Activated T-helper 1 cell treated with anti-CD3 and anti-CD28 coated beads, Interleukin-12 subunit alpha, Interleukin-12 subunit beta, Interleukin-2, Interleukin-4 antibody, amounts not matched to agents 30 ng/mL and 10 ng/mL and 1 ng/mL, durations not matched to agents 14 hours and 24 hours and 36 hours (primary cell): Measurements from ENCODE around the gene ZNF786. TPM values are rescaled to one million over a fixed set of nuclear protein-coding genes. Genes with fewer than 3 reads are reported as not detected.
"Not testable (repeated sequence)": the region's sequence is repeated elsewhere in the genome, so short reads cannot be mapped to it uniquely, and the experiment has no call there.

ENCODE experiments used
- DNase-seq: peaks from one replicate; pipeline ENCODE4 v3.0.0; 2021; ENCODE audit warnings: low spot score
- H3K27ac Mint-ChIP-seq: one replicate; pipeline ENCODE4 v1.8.0; 2021; ENCODE audit warnings: mild to moderate bottlenecking, mixed read lengths
- H3K27me3 Mint-ChIP-seq: one replicate; pipeline ENCODE4 v1.8.0; 2022; ENCODE audit warnings: mild to moderate bottlenecking, moderate library complexity, mixed read lengths; ENCODE audit not compliant: insufficient read depth
- H3K36me3 Mint-ChIP-seq: one replicate; pipeline ENCODE4 v1.8.0; 2021; ENCODE audit warnings: low read depth, mixed read lengths
- H3K4me1 Mint-ChIP-seq: one replicate; pipeline ENCODE4 v1.8.0; 2021; ENCODE audit warnings: low read depth, mixed read lengths
- H3K4me3 Mint-ChIP-seq: one replicate; pipeline ENCODE4 v1.8.0; 2021; ENCODE audit warnings: mild to moderate bottlenecking, moderate library complexity, mixed read lengths
- H3K9me3 Mint-ChIP-seq: one replicate; pipeline ENCODE4 v1.8.0; 2021; ENCODE audit warnings: mixed read lengths
- intact Hi-C: fragments of 100-400 bp; cut with micrococcal nuclease; formaldehyde crosslinking; loops from one replicate; pipeline ENCODE4 v1.15.1; 2024
- total RNA-seq: library from RNA; stranded (reverse); gene quantifications from 2 replicates; pipeline ENCODE4 v1.2.3, GENCODE V29; 2022

Gene ZNF786
- total RNA-seq, 1 donor from 2014 or later: 9.9 TPM

- no peaks in the 10 kb centered on the region for H3K36me3 Mint-ChIP-seq
- DNase-seq: no peak
- no peaks in the 10 kb centered on the region for H3K4me1 Mint-ChIP-seq
- H3K27me3 Mint-ChIP-seq: no peaks in the 10 kb centered on the region
- H3K27ac Mint-ChIP-seq: no peak overlapping the region
- intact Hi-C loops: no loop called here
- no peaks in the 10 kb centered on the region for H3K9me3 Mint-ChIP-seq
- no peak overlapping the region for H3K4me3 Mint-ChIP-seq
Observed at GRCh38 chr7:149046416-149046815, 44.1 kb downstream of the ZNF786 start.

GRCh38 chr7:149043936-149044335 is 46.6 kb downstream of the ZNF786 start:
- intact Hi-C loops: no loop called here
- H3K9me3 Mint-ChIP-seq: no peaks in the 10 kb centered on the region
- H3K27me3 Mint-ChIP-seq: no peaks in the 10 kb centered on the region
- H3K4me3 Mint-ChIP-seq: no peak overlapping the region
- H3K4me1 Mint-ChIP-seq: no peaks in the 10 kb centered on the region
- no peaks in the 10 kb centered on the region for H3K36me3 Mint-ChIP-seq
- no peak for DNase-seq
- H3K27ac Mint-ChIP-seq: no peak overlapping the region

GRCh38 chr7:149041350-149041749 is 49.2 kb downstream of the ZNF786 start:
- Mint-ChIP-seq H3K27ac (no peak overlapping the region), H3K4me1 (no peaks in the 10 kb centered on the region), H3K36me3 (no peaks in the 10 kb centered on the region), H3K9me3 (peaks cover 14% of the 10 kb centered on the region), H3K27me3 (no peaks in the 10 kb centered on the region), H3K4me3 (no peak overlapping the region)
- DNase-seq: no peak
- intact Hi-C loops: no loop called here

DNA sequence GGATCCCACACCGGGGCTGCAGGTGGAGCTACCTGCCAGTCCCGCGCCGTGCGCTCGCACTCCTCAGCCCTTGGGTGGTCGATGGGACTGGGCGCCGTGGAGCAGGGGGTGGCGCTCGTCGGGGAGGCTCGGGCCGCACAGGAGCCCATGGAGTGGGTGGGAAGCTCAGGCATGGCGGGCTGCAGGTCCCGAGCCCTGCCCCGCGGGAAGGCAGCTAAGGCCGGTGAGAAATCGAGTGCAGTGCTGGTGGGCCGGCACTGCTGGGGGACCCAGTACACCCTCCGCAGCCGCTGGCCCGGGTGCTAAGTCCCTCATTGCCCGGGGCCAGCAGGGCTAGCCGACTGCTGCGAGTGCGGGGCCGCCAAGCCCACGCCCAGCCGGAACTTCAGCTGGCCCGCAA is 51.9 kb downstream of the ZNF786 start:
- peaks cover 19% of the 10 kb centered on the region for H3K9me3 Mint-ChIP-seq
- intact Hi-C loops, H3K4me1 Mint-ChIP-seq, H3K4me3 Mint-ChIP-seq, H3K36me3 Mint-ChIP-seq, DNase-seq, H3K27me3 Mint-ChIP-seq, H3K27ac Mint-ChIP-seq: not testable (repeated sequence)

DNA sequence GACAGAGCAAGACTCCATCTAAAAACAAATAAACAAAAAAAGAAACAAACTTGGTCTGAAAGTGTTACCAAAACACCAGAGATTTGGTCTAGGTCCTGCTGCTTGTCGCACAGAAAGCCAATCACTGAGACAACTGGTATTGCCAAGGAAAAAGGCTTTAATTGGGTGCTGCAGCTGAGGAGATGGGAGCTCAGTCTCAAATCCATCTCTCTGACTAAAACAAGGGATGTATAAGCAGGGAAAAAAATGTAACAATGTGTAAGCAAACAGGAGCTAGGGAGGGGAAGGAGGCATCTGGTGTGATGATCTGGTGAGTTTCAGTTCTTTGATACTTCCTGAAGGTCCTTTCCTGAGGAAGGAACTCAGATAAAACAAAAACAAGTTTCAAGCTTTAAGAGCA is 53.8 kb downstream of the ZNF786 start:
- intact Hi-C loops: no loop called here
- Mint-ChIP-seq H3K4me1 (no peaks in the 10 kb centered on the region), H3K27ac (no peak overlapping the region), H3K4me3 (no peak overlapping the region), H3K27me3 (no peaks in the 10 kb centered on the region), H3K9me3 (peaks cover 19% of the 10 kb centered on the region), H3K36me3 (no peaks in the 10 kb centered on the region)
- DNase-seq: no peak

GRCh38 chr7:149031353-149031910 is 59.1 kb downstream of the ZNF786 start:
- Mint-ChIP-seq H3K36me3 (peaks cover 5% of the 10 kb centered on the region), H3K9me3 (peaks cover 5% of the 10 kb centered on the region), H3K4me3 (no peak overlapping the region), H3K27me3 (peaks cover 2% of the 10 kb centered on the region), H3K4me1 (peaks cover 19% of the 10 kb centered on the region), H3K27ac (no peak overlapping the region)
- intact Hi-C loops: no loop called here
- DNase-seq: no peak

DNA sequence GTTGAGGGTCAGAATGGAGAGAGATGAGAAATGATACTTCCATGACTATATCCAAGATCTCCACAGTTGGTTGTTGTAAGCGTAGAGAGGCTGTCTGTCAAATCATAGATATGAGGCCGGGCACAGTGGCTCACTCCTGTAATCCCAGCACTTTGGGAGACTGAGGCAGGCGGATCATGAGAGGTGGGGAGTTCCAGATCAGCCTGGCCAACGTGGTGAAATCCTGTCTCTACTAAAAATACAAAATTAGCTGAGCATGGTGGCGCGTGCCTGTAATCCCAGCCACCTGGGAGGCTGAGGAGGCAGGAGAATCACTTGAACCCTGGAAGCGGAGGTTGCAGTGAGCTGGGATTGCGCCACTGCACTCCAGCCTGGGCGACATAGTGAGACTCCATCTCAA is 60.1 kb downstream of the ZNF786 start:
- H3K9me3 Mint-ChIP-seq, H3K36me3 Mint-ChIP-seq, DNase-seq, H3K27me3 Mint-ChIP-seq, H3K27ac Mint-ChIP-seq, intact Hi-C loops: not testable (repeated sequence)
- Mint-ChIP-seq H3K4me1 (peaks cover 29% of the 10 kb centered on the region), H3K4me3 (peak overlapping the region; percentile 15)

- Mint-ChIP-seq H3K27ac (peak within 1 kb of the TSS; percentile 93), H3K27me3 (peaks cover 2% of the 10 kb centered on the region), H3K36me3 (peaks cover 10% of the 10 kb centered on the region), H3K4me3 (peak within 1 kb of the TSS; percentile 98), H3K4me1 (peaks cover 34% of the 10 kb centered on the region), H3K9me3 (no peaks in the 10 kb centered on the region)
- intact Hi-C loops: loop anchor here (1.0 to 10.0 kb wide), 13 partner anchors 23 to 1294 kb away; partner anchors contain the start of genes ACTR3C, CUL1, EZH2 and LRRC61
- DNase-seq: peak; percentile 100
Observed at GRCh38 chr7:149028346-149029109, 62.0 kb downstream of the ZNF786 start, which contains the start of gene PDIA4. Gene PDIA4 (minus strand): TSS chr7:149028505. CDS start chr7:149028408, 97 bp downstream.

DNA sequence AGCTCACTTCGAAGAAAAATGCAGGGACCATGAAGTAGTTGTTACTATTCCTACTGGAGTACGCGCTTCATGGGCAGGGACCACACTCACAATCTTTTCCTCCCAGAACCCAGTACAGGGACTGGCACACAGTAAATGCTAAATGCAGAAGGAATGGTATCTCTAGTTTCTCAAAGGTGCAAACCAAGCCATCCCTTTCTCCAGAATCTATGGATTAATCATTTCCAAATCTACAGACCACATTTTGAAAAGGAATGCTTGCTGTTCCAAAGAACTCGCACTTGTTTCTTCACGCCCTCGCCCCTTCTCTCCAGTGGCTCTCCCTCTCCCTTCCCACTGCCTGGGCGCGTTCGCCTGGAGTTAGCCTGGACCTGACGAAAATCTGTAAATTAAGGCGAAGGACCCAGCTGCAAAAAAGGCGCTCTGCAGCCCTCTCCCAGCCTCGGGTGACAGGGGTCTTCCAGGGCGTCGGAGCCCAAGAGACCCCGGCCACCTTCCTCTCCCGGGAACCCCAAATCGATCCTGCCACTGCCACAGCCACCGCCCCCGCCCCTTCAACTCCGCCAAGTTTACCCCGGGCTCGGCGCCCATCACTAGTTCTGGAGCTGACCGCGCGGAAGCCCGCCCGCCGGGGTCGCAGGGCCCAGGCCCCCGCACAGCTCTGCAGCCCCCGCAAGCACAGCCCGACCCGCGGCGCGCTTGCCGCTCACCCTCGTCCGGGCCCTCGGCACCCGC is 62.7 kb downstream of the ZNF786 start:
- DNase-seq: no peak
- intact Hi-C loops: loop anchor here (1.0 to 10.0 kb wide), 13 partner anchors 22 to 1295 kb away; partner anchors contain the start of genes ACTR3C, CUL1, EZH2 and LRRC61
- Mint-ChIP-seq H3K4me1 (peaks cover 36% of the 10 kb centered on the region), H3K4me3 (peak overlapping the region; percentile 98), H3K9me3 (no peaks in the 10 kb centered on the region), H3K27ac (peak overlapping the region; percentile 93), H3K36me3 (peaks cover 14% of the 10 kb centered on the region), H3K27me3 (peaks cover 2% of the 10 kb centered on the region)

- Mint-ChIP-seq H3K4me1 (peaks cover 39% of the 10 kb centered on the region), H3K4me3 (peak overlapping the region; percentile 98), H3K27me3 (peaks cover 2% of the 10 kb centered on the region), H3K9me3 (no peaks in the 10 kb centered on the region), H3K36me3 (peaks cover 14% of the 10 kb centered on the region), H3K27ac (peak overlapping the region; percentile 93)
- intact Hi-C loops: loop anchor here (10.0 kb wide), 1 partner anchor 598 kb away; no protein-coding TSS in a partner anchor
- no peak for DNase-seq
Observed at GRCh38 chr7:149027055-149027454, 63.5 kb downstream of the ZNF786 start.

DNA sequence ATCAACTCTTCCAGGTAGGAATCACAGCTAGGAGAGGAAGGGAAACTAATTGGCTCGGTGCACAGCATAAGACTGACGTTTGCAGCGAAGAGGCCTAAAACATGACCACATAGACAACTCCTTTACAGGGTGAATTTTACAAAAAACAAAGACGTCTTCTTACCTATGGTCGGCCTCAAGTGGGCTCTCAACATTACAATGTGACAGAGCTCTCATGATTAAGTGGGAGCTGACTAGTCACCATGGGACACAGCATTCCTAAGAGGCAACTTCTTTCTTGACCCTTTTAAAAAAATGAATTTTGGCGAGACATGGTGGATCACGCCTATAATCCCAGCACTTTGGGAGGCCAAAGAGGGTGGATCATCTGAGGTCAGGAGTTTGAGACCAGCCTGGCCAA is 66.9 kb downstream of the ZNF786 start:
- DNase-seq: no peak
- Mint-ChIP-seq H3K4me3 (no peak overlapping the region), H3K36me3 (peaks cover 35% of the 10 kb centered on the region), H3K27me3 (no peaks in the 10 kb centered on the region), H3K4me1 (peaks cover 46% of the 10 kb centered on the region), H3K27ac (no peak overlapping the region), H3K9me3 (no peaks in the 10 kb centered on the region)
- intact Hi-C loops: loop anchor here (10.0 kb wide), 1 partner anchor 601 kb away; no protein-coding TSS in a partner anchor

DNA sequence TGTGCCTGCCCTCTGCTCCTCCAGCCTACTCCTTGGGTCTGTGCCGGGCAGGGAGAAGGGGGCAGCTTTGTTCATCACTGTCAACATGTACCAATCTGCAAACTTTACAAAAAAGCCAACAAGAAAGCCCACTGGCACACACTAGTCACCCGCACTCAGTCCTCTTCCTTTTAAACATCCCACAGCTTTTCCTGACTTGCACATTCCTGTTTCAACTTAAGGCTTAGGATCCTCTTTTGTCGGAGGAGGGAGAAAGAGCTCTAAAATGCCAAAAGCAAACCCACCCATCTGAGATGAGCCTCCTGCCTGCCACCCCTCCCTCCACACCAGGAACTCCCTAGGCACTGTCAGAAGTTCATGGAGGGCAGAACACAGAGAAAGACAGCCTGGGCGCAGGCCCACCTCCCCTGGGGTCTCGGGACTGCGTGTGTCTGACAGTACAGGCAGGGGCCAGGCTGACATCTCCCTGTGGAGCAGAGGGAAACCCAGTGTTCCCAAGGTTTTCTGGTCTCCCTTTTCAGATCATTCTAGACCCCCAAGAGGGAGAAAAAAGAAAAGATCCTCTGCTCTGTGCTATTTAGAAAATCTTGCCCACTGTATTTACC is 67.7 kb downstream of the ZNF786 start:
- H3K27ac Mint-ChIP-seq: peak overlapping the region; percentile 18
- no peak for DNase-seq
- no peak overlapping the region for H3K4me3 Mint-ChIP-seq
- no peaks in the 10 kb centered on the region for H3K9me3 Mint-ChIP-seq
- peaks cover 35% of the 10 kb centered on the region for H3K36me3 Mint-ChIP-seq
- no peaks in the 10 kb centered on the region for H3K27me3 Mint-ChIP-seq
- peaks cover 46% of the 10 kb centered on the region for H3K4me1 Mint-ChIP-seq
- intact Hi-C loops: loop anchor here (10.0 kb wide), 1 partner anchor 602 kb away; no protein-coding TSS in a partner anchor
